Skeletal muscle satellite cell (primary cell): ENCODE measurements around the gene USP32.

ENCODE experiments used
- H3K27me3 ChIP-seq: 2 replicates; pipeline ENCODE4 v1.7.0; 2013; ENCODE audit warnings: low read length; ENCODE audit not compliant: control insufficient read depth, insufficient read depth
- H3K36me3 ChIP-seq: 2 replicates; pipeline ENCODE4 v1.7.0; 2013; ENCODE audit warnings: mild to moderate bottlenecking, control low read depth, low read length; ENCODE audit not compliant: insufficient read depth
- H3K4me1 ChIP-seq: 2 replicates; pipeline ENCODE4 v1.7.0; 2013; ENCODE audit warnings: low read length; ENCODE audit not compliant: control insufficient read depth, insufficient read depth
- H3K4me2 ChIP-seq: 2 replicates; pipeline ENCODE4 v1.7.0; 2013; ENCODE audit warnings: mild to moderate bottlenecking, low read length
- H3K4me3 ChIP-seq: 2 replicates; pipeline ENCODE4 v1.7.0; 2013; ENCODE audit warnings: low read length
- H3K9ac ChIP-seq: 2 replicates; pipeline ENCODE4 v1.7.0; 2013; ENCODE audit warnings: mild to moderate bottlenecking, low read depth, low read length, moderate library complexity
- H3K9me3 ChIP-seq: replicated peaks from 2 replicates; pipeline ENCODE4 v1.7.0; 2013; ENCODE audit warnings: mild to moderate bottlenecking, control low read depth, low read length

USP32 gene

DNA sequence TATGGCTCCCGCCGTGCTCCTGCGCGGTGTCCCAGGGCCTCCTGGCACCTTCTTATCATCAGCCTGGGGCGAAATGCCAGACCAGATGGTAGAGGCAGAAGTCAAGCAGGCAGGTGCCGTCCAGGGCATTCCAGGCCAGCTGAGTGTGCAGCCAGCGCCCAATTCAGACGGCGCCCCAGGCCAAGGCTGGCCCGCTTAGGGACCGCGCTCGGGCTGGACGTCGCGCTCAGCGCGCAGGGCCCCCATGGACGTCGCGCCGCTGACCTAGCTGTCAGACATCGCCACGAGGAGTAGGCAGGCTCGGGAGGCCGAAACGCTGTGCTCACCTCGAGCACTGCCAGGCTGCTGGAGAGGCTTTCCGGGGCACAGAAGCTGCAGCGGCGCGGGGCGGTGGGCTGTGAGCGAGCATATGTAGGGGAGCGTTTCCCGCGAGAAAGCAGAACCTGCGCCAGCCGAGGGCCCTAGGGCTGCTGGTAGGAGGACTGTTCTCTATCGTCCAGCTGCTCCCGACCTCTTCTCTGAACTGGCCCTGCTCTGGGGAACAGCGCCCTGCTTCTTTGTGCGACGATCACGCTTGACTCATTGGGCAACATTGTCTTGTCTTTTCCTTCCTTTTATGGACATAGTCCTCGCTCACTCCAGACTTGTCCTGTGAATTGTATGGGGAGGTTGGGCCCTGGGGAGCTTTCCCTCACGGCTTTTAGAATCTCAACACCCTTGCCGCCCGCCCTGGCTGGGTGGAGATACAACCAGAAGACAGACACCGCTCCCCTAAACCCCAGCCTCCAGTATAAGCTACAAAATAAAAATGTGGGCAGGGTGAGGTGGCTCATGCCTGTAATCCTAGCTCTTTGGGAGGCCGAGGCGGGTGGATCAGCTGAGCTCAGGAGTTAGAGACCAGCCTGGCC, 250.6 kb downstream of the USP32 start:
- no peak overlapping the region for H3K9ac ChIP-seq
- no peaks in the 10 kb centered on the region for H3K9me3 ChIP-seq
- peaks cover 24% of the 10 kb centered on the region for H3K4me1 ChIP-seq
- no peak overlapping the region for H3K4me3 ChIP-seq
- H3K27me3 ChIP-seq, result peaks cover 57% of the 10 kb centered on the region
- H3K4me2 ChIP-seq, result peak overlapping the region; percentile 45
- no peaks in the 10 kb centered on the region for H3K36me3 ChIP-seq

DNA sequence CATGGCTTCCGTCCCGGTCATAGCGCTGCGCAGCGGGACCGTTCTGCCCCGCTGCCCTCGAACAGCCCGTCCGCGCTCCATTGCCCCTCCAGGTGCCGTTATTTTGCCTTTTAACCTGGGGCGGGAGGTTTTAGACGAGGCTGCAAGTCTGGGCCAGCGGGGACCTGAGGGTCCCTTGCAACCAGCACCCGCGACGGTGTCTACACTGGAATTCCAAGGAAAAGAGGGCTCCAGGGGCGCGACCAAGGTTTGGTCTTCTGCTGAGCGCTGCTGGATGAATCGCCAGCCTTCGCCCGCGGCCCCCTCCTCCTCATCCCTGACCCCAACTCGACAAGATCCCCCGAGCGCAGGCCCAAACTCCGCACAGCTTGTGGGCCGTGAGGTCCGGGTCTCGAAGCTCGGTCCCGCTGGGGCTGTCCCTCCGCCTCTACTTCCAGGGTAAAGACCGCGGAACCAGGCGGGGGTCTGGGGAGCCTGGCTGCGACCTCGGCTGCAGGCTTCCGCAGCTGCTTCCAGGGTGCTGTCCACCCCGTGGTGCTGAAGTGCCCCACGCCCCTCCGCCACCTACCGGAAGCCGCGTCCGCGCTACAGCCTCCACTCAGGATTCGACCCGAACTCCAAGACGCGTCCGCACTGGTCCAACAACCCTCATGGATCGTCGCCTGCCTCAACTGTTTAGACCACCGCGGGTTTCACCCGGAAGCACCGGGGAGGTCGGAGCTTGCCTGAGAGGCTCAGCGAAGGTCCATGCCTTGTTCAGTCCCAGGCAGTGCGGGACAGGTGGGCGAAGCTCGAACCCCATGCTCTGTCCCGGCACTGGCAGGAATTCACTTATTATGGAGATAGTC, 252.3 kb downstream of the USP32 start:
- Histone ChIP-seq H3K4me3 (peak overlapping the region; percentile 52), H3K9ac (no peak overlapping the region), H3K36me3 (no peaks in the 10 kb centered on the region), H3K9me3 (no peaks in the 10 kb centered on the region), H3K27me3 (peaks cover 40% of the 10 kb centered on the region), H3K4me1 (peaks cover 24% of the 10 kb centered on the region), H3K4me2 (peak overlapping the region; percentile 79)

DNA sequence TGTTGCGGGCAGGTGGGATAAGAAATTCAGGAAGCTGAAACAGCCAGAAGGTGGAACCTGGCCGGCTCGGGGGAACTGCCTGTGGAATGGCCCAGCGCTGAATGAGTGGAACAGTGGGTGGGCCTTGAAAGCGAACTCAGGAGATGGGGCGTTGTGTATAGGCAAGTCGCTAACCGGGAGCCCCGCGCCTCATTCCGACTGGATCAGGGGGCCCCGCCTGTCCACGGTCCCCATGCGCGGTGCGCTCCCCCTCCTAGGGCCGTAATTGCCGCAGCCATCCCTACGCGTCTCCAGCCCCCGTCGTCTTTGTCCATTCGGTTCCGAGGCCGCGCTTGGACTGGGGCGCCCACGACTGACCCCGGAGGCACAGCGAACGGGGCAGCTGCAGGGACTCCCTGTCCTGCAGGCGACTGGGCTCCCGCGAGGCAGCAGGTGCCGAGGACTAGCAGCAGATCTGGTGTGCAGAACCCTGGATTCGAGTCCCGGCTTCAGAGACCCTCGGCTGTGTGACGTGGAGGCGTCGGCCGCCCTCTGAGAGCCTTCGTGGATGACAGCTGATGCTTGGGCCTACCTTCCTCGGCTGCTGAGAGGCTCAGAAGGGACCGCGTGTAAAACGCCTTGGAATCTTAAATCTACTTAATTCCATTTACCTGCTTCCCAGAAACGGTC, 253.0 kb downstream of the USP32 start:
- Histone ChIP-seq H3K9me3 (no peaks in the 10 kb centered on the region), H3K4me3 (no peak overlapping the region), H3K36me3 (no peaks in the 10 kb centered on the region), H3K27me3 (peaks cover 34% of the 10 kb centered on the region), H3K4me2 (no peak overlapping the region), H3K9ac (no peak overlapping the region), H3K4me1 (peaks cover 29% of the 10 kb centered on the region)

DNA sequence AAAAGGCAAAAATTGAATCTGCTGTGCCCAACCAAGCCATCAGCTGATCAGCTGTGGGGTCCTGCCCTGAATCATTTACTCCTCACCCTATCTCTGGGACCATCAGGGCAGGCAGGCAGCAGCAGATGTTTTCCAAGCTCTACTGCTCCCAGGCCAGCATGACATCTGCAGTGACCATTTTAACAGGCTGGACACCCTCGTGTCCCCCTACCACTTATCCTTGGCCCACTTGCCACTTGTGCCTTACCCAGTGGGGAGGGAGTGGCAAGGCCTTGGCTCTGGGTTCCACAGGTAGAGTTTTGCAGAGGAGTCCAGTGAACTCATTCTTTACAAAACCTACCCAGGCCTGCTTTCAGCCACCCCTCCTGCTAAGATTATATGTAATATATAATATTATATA, 254.2 kb downstream of the USP32 start:
- Histone ChIP-seq H3K9me3 (no peaks in the 10 kb centered on the region), H3K36me3 (peaks cover under 1% of the 10 kb centered on the region), H3K27me3 (peaks cover 34% of the 10 kb centered on the region), H3K4me1 (peaks cover 24% of the 10 kb centered on the region), H3K4me3 (no peak overlapping the region), H3K4me2 (no peak overlapping the region), H3K9ac (no peak overlapping the region)

DNA sequence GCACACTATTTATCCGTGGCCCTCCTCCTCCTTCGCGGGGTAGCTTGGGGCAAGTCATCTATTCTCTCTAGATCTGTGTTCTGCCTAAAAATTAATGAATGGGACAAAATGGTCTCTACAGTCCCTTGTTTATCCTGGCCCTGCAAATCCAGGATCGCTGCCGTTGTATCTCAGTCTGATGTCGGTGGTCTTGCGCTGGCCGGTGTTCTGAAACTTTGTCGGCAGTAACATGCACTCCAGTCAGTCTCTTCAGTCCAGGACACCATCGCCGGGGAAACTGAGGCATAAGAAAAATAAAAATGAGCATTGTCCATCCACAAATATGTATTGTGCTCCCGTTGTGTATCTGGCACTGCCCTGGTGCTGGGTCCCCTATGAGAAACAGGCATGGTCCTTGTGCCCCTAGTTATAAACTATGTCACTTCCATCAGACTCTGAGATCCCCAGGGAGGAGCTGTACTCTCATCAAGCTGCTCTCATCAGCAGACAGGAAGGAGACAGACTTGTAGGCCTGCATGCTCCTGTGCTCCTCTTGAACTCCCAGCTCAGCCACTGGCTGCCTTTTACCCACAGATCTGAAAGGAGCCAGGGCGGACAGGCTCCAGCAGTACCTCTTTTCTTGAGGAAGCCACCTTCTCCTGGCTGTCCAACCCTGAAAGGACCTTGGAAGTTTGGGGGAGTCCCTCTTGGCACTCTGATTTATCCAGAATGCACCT, 255.8 kb downstream of the USP32 start:
- no peak overlapping the region for H3K9ac ChIP-seq
- H3K9me3 ChIP-seq, result no peaks in the 10 kb centered on the region
- peaks cover 12% of the 10 kb centered on the region for H3K4me1 ChIP-seq
- peaks cover 9% of the 10 kb centered on the region for H3K36me3 ChIP-seq
- peak overlapping the region; percentile 98 for H3K4me2 ChIP-seq
- H3K4me3 ChIP-seq, result peak overlapping the region; percentile 90
- H3K27me3 ChIP-seq, result peaks cover 29% of the 10 kb centered on the region

DNA sequence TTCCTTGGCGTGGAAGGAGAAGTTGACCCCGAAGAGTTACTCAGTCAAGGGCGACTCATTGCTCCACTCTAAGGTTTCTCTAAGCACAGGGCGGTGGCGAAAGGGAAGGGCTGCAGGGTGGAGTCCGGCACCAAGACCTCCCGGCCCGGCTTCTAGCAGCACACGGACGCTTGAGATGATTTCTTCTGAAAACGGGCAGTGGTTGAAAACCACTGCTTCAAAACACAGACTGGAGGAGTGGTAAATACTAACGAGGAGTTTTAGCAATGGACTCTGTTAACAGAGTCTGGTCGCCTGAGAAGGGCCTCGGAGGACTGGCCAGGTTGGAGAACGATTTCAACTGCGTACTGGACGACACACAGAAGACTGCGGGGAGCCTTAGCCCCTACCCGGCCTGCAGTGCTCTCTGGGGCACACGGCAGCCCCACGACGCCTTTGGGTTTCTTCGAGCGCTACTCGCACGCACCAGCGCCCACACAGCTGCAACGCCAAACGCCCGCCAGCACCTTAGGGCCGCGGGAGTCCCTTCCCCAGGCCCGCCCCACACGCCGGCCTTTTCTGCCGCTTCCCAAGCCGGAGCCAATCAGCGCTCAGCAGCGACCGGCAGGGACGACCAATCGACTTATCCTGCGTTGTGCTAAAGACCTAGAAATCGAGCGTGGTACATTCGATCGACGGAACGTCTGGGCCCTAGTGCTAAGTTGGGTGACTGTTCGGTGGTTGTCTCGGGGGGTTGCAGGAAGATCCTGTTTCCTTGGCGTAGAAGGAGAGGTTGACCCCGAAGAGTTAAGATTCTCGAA, 256.6 kb downstream of the USP32 start:
- H3K9me3 ChIP-seq, result no peaks in the 10 kb centered on the region
- peaks cover 12% of the 10 kb centered on the region for H3K4me1 ChIP-seq
- H3K4me2 ChIP-seq, result peak overlapping the region; percentile 98
- H3K36me3 ChIP-seq, result peaks cover 9% of the 10 kb centered on the region
- H3K4me3 ChIP-seq, result peak overlapping the region; percentile 90
- peaks cover 22% of the 10 kb centered on the region for H3K27me3 ChIP-seq
- peak overlapping the region; percentile 88 for H3K9ac ChIP-seq

DNA sequence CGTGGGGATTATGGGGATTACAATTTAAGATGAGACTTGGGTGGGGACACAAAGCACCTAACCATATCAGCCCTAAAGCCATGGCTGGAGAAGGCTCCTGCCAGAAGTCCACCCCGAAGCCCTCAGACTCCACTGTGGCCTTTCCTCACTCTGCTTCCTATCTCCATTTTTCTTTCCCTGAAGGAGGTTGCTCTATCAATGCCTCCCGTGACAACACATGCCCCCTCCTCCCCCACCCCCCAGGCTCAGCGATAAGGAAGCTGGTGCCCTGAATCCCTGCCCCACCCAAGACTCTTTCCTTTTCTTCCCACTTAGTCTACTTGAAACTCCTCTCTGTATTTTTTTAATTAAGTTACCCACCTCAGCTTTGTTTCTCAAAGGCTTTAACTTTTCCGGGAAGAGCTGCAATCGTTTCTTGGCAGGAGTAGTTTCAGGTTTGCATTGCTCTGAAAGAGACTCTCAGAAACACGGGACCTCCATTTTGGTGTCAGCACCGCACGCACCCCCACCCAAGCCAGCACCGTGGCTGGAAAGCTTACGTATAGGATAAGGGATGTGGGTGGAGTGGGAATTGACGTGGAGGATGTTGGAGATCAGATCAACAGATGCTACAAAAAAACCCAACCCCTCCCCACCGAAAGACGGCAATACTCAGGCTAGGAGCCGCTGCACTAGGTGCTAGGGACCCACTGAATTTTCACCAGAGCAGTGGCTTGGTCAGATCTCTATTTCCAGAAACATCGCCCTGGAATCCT, 257.4 kb downstream of the USP32 start:
- Histone ChIP-seq H3K4me3 (peak overlapping the region; percentile 90), H3K4me2 (peak overlapping the region; percentile 98), H3K9ac (peak overlapping the region; percentile 88), H3K27me3 (peaks cover 14% of the 10 kb centered on the region), H3K36me3 (peaks cover 9% of the 10 kb centered on the region), H3K9me3 (no peaks in the 10 kb centered on the region), H3K4me1 (peaks cover 11% of the 10 kb centered on the region)

DNA sequence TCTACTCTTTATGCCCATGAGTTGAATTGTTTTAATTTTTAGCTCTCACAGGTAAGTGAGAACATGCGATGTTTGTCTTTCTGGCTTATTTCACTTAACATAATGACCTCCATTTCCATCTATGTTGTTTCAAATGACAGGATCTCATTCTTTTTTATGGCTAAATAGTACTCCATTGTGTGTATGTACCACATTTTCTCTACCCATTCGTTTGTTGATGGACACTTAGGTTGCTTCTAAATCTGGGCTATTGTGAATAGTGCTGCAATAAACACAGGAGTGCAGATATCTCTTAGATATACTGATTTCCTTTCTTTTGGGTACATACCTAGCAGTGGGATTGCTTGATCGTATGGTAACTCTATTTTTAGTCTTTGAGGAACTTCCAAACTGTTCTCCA, 261.5 kb downstream of the USP32 start:
- Histone ChIP-seq H3K9me3 (no peaks in the 10 kb centered on the region), H3K4me3 (no peak overlapping the region), H3K36me3 (peaks cover 9% of the 10 kb centered on the region), H3K4me2 (no peak overlapping the region), H3K4me1 (peaks cover 5% of the 10 kb centered on the region), H3K27me3 (no peaks in the 10 kb centered on the region), H3K9ac (no peak overlapping the region)

DNA sequence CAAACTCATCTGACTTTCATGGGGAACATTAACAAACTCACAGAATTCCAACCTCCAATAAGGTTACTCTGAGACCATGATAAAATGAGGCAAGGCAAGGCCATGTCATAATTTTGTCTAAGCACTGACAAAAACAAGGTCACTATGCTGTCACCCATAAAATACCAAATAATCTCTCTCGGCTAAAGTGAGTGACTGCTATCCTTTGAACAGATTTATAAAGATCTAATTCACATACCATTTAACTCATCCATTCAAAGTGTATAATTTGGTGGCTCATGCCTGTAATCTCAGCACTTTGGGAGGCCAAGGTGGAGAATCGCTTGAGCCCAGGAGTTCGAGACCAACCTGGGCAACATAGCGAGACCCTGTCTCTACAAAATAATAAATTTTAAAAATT, 262.8 kb downstream of the USP32 start:
- Histone ChIP-seq H3K4me3 (no peak overlapping the region), H3K4me1 (peaks cover 2% of the 10 kb centered on the region), H3K9ac (no peak overlapping the region), H3K9me3 (no peaks in the 10 kb centered on the region), H3K36me3 (peaks cover 9% of the 10 kb centered on the region), H3K4me2 (no peak overlapping the region), H3K27me3 (no peaks in the 10 kb centered on the region)
